ENCODE data around the gene POM121L2.

The POM121L2 gene

GRCh38 chr6:27312146-27312949 is at the start of gene POM121L2:
TSS of gene POM121L2 (minus strand) at chr6:27312273. CDS start at chr6:27312170, 103 bp downstream.
- peak; percentile 41 for DNase-seq (ENCODE audit: low read depth)

- no peak for DNase-seq (ENCODE audit: low read depth)
These were observed 47.2 kb upstream of the POM121L2 start for GRCh38 chr6:27359231-27359630.

- no peak for DNase-seq (ENCODE audit: low read depth)
These were observed 46.7 kb upstream of the POM121L2 start for GRCh38 chr6:27358786-27359185.

GRCh38 chr6:27352850-27353249 is 40.8 kb upstream of the POM121L2 start:
- no peak for DNase-seq (ENCODE audit: low read depth)

- DNase-seq (ENCODE audit: low read depth) = no peak
These were observed 22.1 kb upstream of the POM121L2 start for GRCh38 chr6:27334141-27334540.

- DNase-seq (ENCODE audit: low read depth) = no peak
These were observed 21.6 kb upstream of the POM121L2 start for GRCh38 chr6:27333642-27334040.

- peak; percentile 27 for DNase-seq (ENCODE audit: low read depth)
These were observed 20.9 kb upstream of the POM121L2 start for GRCh38 chr6:27332692-27333641.

GRCh38 chr6:27327023-27327738 is 15.1 kb upstream of the POM121L2 start:
- no peak for DNase-seq (ENCODE audit: low read depth)

GRCh38 chr6:27321901-27322300 is 9.8 kb upstream of the POM121L2 start:
- DNase-seq (ENCODE audit: low read depth) = no peak

- DNase-seq (ENCODE audit: low read depth) = no peak
These were observed 9.3 kb upstream of the POM121L2 start for GRCh38 chr6:27321370-27321769.

GRCh38 chr6:27318973-27319372 is 6.9 kb upstream of the POM121L2 start:
- DNase-seq (ENCODE audit: low read depth) = no peak

GRCh38 chr6:27314046-27314445 is 2.0 kb upstream of the POM121L2 start:
- DNase-seq (ENCODE audit: low read depth) = no peak

GRCh38 chr6:27312950-27313271 is 838 bp upstream of the POM121L2 start:
- DNase-seq (ENCODE audit: low read depth) = no peak

GRCh38 chr6:27311806-27312145 is 297 bp downstream of the POM121L2 start:
- no peak for DNase-seq (ENCODE audit: low read depth)

GRCh38 chr6:27303613-27304272 is 8.3 kb downstream of the POM121L2 start:
- DNase-seq (ENCODE audit: low read depth) = no peak

- DNase-seq (ENCODE audit: low read depth) = peak; percentile 4
These were observed 14.0 kb downstream of the POM121L2 start for GRCh38 chr6:27297857-27298730.

GRCh38 chr6:27297484-27297856 is 14.6 kb downstream of the POM121L2 start:
- DNase-seq (ENCODE audit: low read depth) = no peak

GRCh38 chr6:27296106-27296783 is 15.8 kb downstream of the POM121L2 start:
- no peak for DNase-seq (ENCODE audit: low read depth)

GRCh38 chr6:27295301-27296079 is 16.6 kb downstream of the POM121L2 start:
- DNase-seq (ENCODE audit: low read depth) = no peak

GRCh38 chr6:27294409-27294808 is 17.7 kb downstream of the POM121L2 start:
- no peak for DNase-seq (ENCODE audit: low read depth)

All from stimulated activated CD8-positive, alpha-beta memory T cell treated with anti-CD3 and anti-CD28 coated beads, Interleukin-4, amount 100 ng/mL, for 24 hours (primary cell).